Measurements from ENCODE around the gene STMN1. TPM values are rescaled to one million over a fixed set of nuclear protein-coding genes. Genes with fewer than 3 reads are reported as not detected.

The STMN1 gene
- total and polyA plus RNA-seq, 2 experiments from 2014 or later, result 227 to 1,890 TPM

DNA sequence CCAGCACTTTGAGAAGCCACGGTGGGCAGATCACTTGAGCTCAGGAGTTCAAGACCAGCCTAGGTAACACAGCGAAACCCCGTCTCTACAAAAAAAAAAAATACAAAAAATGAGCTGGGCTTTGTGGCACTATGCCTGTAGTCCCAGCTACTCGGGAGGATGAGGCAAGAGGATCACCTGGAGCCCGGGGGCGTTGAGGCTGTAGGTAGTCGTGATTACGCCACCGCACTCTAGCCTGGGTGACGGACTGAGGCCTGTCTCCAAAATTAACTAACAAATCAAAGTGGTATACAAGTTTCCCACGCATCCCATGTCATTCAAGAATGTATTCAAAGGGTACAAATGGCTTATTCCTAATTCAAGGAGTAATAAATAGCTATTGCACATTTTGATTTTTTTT lies 49.4 kb downstream of the STMN1 start:
- ATAC-seq, result no peak
- Mint-ChIP-seq H3K4me1 (peaks cover 14% of the 10 kb centered on the region), H3K27ac (no peak overlapping the region), H3K4me3 (no peak overlapping the region), H3K36me3 (ENCODE audit: low read depth) (no peaks in the 10 kb centered on the region), H3K9me3 (peaks cover 3% of the 10 kb centered on the region; the same call in 2 of the 3 replicates), H3K27me3 (ENCODE audit: insufficient read depth, low read depth, poor library complexity) (peaks cover 10% of the 10 kb centered on the region)
- Histone ChIP-seq H3K36me3 (ENCODE audit: insufficient read depth) (no peaks in the 10 kb centered on the region), H2AFZ (no peak overlapping the region), H3K4me3 (no peak overlapping the region), H3F3A (replicated peaks; ENCODE audit: low read depth) (0 out of 2 replicates have a peak, but pooled peaks cover 3% of the 10 kb centered on the region), H3K27ac (ENCODE audit: low read depth) (no peak overlapping the region), H4K20me1 (replicated peaks; ENCODE audit: insufficient read depth) (peaks cover 21% of the 10 kb centered on the region), H3K79me2 (replicated peaks; ENCODE audit: insufficient read depth) (peaks cover 73% of the 10 kb centered on the region), H3K9me2 (ENCODE audit: insufficient read depth) (no peaks in the 10 kb centered on the region), H3K4me2 (no peak overlapping the region), H3K27me3 (ENCODE audit: insufficient read depth) (no peaks in the 10 kb centered on the region), H3K4me1 (ENCODE audit: insufficient read depth) (peaks cover 11% of the 10 kb centered on the region)
- DNase-seq (ENCODE audit: low spot score), result no peak
- TF ChIP-seq POLR2AphosphoS5 (IDR thresholded peaks at IDR 0.05; ENCODE audit: low read depth) (no peak), JUNB (IDR thresholded peaks at IDR 0.05; ENCODE audit: unreplicated experiment) (no peak), ZNF114 (CRISPR knock-in tag; IDR thresholded peaks at IDR 0.05) (no peak), NANOG (IDR thresholded peaks at IDR 0.05; ENCODE audit: borderline replicate concordance) (no peak), EZH2 (IDR thresholded peaks at IDR 0.05; ENCODE audit: low read depth, unreplicated experiment) (no peak), ZNF331 (CRISPR knock-in tag; IDR thresholded peaks at IDR 0.05; ENCODE audit: low read depth) (no peak), EZH2phosphoT487 (IDR thresholded peaks at IDR 0.05; ENCODE audit: unreplicated experiment) (no peak), CREB1 (CRISPR knock-in tag; IDR thresholded peaks at IDR 0.05; ENCODE audit: low read depth) (no peak), STAT1 (IDR thresholded peaks at IDR 0.05; ENCODE audit: unreplicated experiment) (no peak)
- TF ChIP-seq, protein P1, sequence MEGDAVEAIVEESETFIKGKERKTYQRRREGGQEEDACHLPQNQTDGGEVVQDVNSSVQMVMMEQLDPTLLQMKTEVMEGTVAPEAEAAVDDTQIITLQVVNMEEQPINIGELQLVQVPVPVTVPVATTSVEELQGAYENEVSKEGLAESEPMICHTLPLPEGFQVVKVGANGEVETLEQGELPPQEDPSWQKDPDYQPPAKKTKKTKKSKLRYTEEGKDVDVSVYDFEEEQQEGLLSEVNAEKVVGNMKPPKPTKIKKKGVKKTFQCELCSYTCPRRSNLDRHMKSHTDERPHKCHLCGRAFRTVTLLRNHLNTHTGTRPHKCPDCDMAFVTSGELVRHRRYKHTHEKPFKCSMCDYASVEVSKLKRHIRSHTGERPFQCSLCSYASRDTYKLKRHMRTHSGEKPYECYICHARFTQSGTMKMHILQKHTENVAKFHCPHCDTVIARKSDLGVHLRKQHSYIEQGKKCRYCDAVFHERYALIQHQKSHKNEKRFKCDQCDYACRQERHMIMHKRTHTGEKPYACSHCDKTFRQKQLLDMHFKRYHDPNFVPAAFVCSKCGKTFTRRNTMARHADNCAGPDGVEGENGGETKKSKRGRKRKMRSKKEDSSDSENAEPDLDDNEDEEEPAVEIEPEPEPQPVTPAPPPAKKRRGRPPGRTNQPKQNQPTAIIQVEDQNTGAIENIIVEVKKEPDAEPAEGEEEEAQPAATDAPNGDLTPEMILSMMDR (conservative IDR thresholded peaks at IDR 0.05; ENCODE audit: low read depth in 2 of 2), result no peak
- TF ChIP-seq, protein P2, sequence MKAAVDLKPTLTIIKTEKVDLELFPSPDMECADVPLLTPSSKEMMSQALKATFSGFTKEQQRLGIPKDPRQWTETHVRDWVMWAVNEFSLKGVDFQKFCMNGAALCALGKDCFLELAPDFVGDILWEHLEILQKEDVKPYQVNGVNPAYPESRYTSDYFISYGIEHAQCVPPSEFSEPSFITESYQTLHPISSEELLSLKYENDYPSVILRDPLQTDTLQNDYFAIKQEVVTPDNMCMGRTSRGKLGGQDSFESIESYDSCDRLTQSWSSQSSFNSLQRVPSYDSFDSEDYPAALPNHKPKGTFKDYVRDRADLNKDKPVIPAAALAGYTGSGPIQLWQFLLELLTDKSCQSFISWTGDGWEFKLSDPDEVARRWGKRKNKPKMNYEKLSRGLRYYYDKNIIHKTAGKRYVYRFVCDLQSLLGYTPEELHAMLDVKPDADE (IDR thresholded peaks at IDR 0.05), result no peak
- TF ChIP-seq, protein P3, sequence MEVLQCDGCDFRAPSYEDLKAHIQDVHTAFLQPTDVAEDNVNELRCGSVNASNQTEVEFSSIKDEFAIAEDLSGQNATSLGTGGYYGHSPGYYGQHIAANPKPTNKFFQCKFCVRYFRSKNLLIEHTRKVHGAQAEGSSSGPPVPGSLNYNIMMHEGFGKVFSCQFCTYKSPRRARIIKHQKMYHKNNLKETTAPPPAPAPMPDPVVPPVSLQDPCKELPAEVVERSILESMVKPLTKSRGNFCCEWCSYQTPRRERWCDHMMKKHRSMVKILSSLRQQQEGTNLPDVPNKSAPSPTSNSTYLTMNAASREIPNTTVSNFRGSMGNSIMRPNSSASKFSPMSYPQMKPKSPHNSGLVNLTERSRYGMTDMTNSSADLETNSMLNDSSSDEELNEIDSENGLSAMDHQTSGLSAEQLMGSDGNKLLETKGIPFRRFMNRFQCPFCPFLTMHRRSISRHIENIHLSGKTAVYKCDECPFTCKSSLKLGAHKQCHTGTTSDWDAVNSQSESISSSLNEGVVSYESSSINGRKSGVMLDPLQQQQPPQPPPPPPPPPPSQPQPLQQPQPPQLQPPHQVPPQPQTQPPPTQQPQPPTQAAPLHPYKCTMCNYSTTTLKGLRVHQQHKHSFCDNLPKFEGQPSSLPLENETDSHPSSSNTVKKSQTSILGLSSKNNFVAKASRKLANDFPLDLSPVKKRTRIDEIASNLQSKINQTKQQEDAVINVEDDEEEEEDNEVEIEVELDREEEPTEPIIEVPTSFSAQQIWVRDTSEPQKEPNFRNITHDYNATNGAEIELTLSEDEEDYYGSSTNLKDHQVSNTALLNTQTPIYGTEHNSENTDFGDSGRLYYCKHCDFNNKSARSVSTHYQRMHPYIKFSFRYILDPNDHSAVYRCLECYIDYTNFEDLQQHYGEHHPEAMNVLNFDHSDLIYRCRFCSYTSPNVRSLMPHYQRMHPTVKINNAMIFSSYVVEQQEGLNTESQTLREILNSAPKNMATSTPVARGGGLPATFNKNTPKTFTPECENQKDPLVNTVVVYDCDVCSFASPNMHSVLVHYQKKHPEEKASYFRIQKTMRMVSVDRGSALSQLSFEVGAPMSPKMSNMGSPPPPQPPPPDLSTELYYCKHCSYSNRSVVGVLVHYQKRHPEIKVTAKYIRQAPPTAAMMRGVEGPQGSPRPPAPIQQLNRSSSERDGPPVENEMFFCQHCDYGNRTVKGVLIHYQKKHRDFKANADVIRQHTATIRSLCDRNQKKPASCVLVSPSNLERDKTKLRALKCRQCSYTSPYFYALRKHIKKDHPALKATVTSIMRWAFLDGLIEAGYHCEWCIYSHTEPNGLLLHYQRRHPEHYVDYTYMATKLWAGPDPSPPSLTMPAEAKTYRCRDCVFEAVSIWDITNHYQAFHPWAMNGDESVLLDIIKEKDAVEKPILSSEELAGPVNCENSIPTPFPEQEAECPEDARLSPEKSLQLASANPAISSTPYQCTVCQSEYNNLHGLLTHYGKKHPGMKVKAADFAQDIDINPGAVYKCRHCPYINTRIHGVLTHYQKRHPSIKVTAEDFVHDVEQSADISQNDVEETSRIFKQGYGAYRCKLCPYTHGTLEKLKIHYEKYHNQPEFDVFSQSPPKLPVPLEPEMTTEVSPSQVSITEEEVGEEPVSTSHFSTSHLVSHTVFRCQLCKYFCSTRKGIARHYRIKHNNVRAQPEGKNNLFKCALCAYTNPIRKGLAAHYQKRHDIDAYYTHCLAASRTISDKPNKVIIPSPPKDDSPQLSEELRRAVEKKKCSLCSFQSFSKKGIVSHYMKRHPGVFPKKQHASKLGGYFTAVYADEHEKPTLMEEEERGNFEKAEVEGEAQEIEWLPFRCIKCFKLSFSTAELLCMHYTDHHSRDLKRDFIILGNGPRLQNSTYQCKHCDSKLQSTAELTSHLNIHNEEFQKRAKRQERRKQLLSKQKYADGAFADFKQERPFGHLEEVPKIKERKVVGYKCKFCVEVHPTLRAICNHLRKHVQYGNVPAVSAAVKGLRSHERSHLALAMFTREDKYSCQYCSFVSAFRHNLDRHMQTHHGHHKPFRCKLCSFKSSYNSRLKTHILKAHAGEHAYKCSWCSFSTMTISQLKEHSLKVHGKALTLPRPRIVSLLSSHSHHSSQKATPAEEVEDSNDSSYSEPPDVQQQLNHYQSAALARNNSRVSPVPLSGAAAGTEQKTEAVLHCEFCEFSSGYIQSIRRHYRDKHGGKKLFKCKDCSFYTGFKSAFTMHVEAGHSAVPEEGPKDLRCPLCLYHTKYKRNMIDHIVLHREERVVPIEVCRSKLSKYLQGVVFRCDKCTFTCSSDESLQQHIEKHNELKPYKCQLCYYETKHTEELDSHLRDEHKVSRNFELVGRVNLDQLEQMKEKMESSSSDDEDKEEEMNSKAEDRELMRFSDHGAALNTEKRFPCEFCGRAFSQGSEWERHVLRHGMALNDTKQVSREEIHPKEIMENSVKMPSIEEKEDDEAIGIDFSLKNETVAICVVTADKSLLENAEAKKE (CRISPR knock-in tag; IDR thresholded peaks at IDR 0.05), result no peak
- TF ChIP-seq, protein P4, sequence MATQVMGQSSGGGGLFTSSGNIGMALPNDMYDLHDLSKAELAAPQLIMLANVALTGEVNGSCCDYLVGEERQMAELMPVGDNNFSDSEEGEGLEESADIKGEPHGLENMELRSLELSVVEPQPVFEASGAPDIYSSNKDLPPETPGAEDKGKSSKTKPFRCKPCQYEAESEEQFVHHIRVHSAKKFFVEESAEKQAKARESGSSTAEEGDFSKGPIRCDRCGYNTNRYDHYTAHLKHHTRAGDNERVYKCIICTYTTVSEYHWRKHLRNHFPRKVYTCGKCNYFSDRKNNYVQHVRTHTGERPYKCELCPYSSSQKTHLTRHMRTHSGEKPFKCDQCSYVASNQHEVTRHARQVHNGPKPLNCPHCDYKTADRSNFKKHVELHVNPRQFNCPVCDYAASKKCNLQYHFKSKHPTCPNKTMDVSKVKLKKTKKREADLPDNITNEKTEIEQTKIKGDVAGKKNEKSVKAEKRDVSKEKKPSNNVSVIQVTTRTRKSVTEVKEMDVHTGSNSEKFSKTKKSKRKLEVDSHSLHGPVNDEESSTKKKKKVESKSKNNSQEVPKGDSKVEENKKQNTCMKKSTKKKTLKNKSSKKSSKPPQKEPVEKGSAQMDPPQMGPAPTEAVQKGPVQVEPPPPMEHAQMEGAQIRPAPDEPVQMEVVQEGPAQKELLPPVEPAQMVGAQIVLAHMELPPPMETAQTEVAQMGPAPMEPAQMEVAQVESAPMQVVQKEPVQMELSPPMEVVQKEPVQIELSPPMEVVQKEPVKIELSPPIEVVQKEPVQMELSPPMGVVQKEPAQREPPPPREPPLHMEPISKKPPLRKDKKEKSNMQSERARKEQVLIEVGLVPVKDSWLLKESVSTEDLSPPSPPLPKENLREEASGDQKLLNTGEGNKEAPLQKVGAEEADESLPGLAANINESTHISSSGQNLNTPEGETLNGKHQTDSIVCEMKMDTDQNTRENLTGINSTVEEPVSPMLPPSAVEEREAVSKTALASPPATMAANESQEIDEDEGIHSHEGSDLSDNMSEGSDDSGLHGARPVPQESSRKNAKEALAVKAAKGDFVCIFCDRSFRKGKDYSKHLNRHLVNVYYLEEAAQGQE (IDR thresholded peaks at IDR 0.05; ENCODE audit: unreplicated experiment), result no peak

Measured in GM23338 (cell line).